HEK293T (cell line): ENCODE results near the gene CST7.
A peak's percentile ranks its signal among the peaks of the same experiment; 100 is the strongest.
"Not testable (repeated sequence)": the region's sequence is repeated elsewhere in the genome, so short reads cannot be mapped to it uniquely, and the experiment has no call there.

Experiments
- CTCF ChIA-PET: fragments of 350-600 bp; formaldehyde crosslinking; extraction: SDS; loops from one replicate; lab custom pipeline; 2021; ENCODE audit warnings: antibody characterized with exemption, inconsistent platforms; lab: Yijun Ruan, JAX
- POLR2A ChIA-PET: fragments of 350-600 bp; formaldehyde crosslinking; extraction: SDS; loops from one replicate; lab custom pipeline; 2020; ENCODE audit warnings: antibody characterized with exemption, inconsistent platforms; lab: Yijun Ruan, JAX
- DNase-seq: peaks from one replicate; pipeline ENCODE4 v3.0.0; 2012; ENCODE audit warnings: mixed read lengths; ENCODE audit errors: extremely low spot score
- ARNT ChIP-seq: fragments of 450-650 bp; IDR thresholded peaks from 2 replicates; pipeline ENCODE4 v1.6.1; 2017; ENCODE audit warnings: mild to moderate bottlenecking
- BHLHE40 ChIP-seq: fragments of 450-650 bp; IDR thresholded peaks from 2 replicates; pipeline ENCODE4 v1.6.1; 2016; ENCODE audit warnings: mild to moderate bottlenecking, moderate library complexity, borderline replicate concordance
- CTBP1 ChIP-seq: fragments of 450-650 bp; IDR thresholded peaks from 2 replicates; pipeline ENCODE4 v1.6.1; 2016; ENCODE audit warnings: borderline replicate concordance
- ELF4 ChIP-seq: fragments of 450-650 bp; IDR thresholded peaks from 2 replicates; pipeline ENCODE4 v1.6.1; 2017; ENCODE audit warnings: antibody characterized with exemption
- FOXA1 ChIP-seq: fragments of 450-650 bp; IDR thresholded peaks from 2 replicates; pipeline ENCODE4 v1.6.1; 2016; ENCODE audit warnings: mild to moderate bottlenecking
- FOXK2 ChIP-seq: fragments of 450-650 bp; IDR thresholded peaks from 2 replicates; pipeline ENCODE4 v1.6.1; 2016; ENCODE audit warnings: mild to moderate bottlenecking
- FOXM1 ChIP-seq: fragments of 450-650 bp; IDR thresholded peaks from 2 replicates; pipeline ENCODE4 v1.6.1; 2017; ENCODE audit warnings: mild to moderate bottlenecking, borderline replicate concordance
- HDGF ChIP-seq: fragments of 450-650 bp; IDR thresholded peaks from 2 replicates; pipeline ENCODE4 v1.6.1; 2017; ENCODE audit warnings: antibody characterized with exemption, borderline replicate concordance
- LEF1 ChIP-seq: fragments of 450-650 bp; IDR thresholded peaks from 2 replicates; pipeline ENCODE4 v1.6.1; 2017; ENCODE audit warnings: mild to moderate bottlenecking, borderline replicate concordance
- SP1 ChIP-seq: fragments of 450-650 bp; IDR thresholded peaks from 2 replicates; pipeline ENCODE4 v1.6.1; 2017
- SUZ12 ChIP-seq: fragments of 450-650 bp; IDR thresholded peaks from 2 replicates; pipeline ENCODE4 v1.6.1; 2016; ENCODE audit warnings: mild to moderate bottlenecking
- TARDBP ChIP-seq: fragments of 450-650 bp; IDR thresholded peaks from 2 replicates; pipeline ENCODE4 v1.6.1; 2016
- TF ChIP-seq, protein P1 (sequence below): fragments of 450-650 bp; IDR thresholded peaks from 2 replicates; pipeline ENCODE4 v1.6.1; 2016

CST7 gene

DNA sequence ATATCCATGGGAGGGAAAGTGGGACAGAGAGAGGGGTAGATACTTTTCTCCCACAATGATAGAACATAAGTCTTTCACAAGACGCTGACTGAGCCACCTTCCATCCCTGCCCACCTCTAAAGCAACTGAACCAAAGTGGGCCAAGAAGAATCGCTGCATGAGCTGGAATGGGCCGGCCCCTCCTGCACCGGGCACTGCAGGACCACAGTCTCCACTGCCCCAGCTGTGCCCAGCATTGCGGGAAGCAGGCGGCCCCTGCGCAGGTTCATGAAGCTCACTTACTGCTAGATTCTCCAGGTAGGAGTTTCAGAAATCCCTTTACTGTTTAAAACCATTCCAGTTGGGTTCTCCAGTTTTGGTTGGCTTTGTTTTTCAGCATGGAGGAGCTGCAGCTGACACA is 32.0 kb upstream of the CST7 start:
- CTCF ChIA-PET: interaction anchor here (0.6 to 1.7 kb wide), 2 partner anchors 979 to 1013 kb away, joined by 3 to 5 read pairs; no protein-coding TSS in a partner anchor

DNA sequence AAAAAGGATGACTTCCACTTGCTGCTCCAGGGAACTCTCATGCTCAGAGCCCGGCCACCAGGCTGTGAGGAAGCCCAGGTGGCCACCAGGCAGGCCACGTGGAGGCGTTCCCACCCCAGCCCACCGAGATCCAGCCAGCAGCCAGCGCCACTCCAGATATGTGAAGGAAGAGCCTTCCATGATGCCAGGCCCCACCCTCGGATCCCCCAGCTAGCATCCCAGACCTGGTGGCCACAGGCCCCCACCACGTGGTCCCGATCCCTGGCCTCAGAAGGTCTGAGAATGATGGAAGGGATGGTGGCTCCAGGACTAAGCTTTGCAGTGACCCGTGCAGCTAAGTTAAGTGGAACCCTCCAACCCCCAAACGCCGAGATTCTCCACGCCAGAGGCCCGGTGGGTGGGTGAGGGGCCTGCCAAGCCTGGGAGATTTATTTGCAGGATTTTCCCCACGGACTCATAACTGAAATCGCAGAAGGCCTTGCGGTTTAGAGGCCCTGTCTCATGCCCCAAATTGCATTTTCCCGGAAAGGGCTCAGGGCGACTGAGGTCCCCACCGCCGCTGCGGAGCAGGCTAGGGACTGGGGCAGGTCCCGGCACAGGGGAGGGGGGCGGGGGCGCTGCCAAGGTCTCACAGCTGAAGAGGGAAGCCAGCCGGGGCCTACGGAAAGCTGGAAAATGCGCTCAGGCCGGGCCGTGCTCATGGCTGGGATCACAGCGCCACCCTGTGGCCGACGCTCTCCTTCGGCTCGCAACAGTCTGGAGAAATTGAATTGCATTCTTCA is 31.1 kb upstream of the CST7 start:
- TF ChIP-seq SP1 (no peak), ARNT (no peak), FOXM1 (no peak), FOXA1 (no peak), SUZ12 (no peak), LEF1 (no peak)
- TF ChIP-seq, protein P1, sequence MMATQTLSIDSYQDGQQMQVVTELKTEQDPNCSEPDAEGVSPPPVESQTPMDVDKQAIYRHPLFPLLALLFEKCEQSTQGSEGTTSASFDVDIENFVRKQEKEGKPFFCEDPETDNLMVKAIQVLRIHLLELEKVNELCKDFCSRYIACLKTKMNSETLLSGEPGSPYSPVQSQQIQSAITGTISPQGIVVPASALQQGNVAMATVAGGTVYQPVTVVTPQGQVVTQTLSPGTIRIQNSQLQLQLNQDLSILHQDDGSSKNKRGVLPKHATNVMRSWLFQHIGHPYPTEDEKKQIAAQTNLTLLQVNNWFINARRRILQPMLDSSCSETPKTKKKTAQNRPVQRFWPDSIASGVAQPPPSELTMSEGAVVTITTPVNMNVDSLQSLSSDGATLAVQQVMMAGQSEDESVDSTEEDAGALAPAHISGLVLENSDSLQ: no peak
- ChIA-PET CTCF (interaction anchor here (0.7 to 1.7 kb wide), 6 partner anchors 12 to 980 kb away, joined by 3 to 7 read pairs (median 4); no protein-coding TSS in a partner anchor), POLR2A (no interaction called here)
- peak; percentile 80 for DNase-seq

More for the DNA sequence above, 32.0 kb upstream of the CST7 start:
- no peak for DNase-seq
- POLR2A ChIA-PET: no interaction called here
- TF ChIP-seq, protein P1: no peak
- TF ChIP-seq FOXM1 (no peak), FOXA1 (no peak), ELF4 (no peak), TARDBP (no peak), SUZ12 (no peak), HDGF (no peak), LEF1 (no peak), CTBP1 (no peak), FOXK2 (no peak), BHLHE40 (no peak)

DNA sequence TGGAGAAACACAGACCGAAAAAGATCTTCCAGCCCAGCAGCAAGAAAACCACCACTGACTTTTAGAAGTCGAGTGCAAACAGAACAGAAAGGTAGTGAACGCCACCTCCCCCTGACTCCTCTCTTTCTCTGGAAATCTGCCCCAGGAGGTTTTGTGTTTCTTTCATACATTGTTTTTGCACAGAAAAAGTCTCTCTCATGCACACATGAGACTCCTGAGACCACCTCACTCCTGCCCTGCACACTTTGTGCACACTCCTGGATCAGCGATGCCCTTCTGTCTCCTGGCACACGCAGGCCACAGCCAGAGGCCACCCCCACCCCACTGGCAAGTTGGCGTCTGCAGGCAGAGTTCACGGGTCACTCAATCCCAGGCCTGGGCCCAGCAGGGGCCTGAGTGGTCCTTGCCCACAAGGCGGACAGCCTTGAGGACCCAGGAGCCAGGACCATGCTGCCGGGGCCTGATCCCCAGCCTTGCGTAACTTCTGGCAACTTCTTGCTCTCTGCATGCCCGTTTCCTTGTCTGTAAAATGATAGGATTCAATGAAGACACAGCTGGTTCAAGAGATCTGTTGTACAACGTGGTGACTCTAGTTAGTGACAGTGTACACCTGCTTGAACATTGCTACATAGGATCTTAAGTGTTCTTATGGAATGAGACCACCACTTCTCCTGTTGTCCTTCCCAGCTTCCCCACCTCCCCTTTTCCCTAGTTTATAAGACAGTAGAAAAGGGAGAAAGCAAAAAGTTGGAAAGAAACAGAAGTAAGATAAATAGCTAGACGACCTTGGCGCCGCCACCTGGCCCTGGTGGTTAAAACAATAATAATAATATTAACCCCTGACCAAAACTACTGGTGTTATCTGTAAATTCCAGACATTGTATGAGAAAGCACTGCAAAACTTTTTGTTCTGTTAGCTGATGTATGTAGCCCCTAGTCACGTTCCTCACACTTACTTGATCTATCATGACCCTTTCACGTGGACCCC is 30.2 kb upstream of the CST7 start:
- ChIA-PET POLR2A (no interaction called here), CTCF (interaction anchor here (0.7 to 1.7 kb wide), 3 partner anchors 11 to 981 kb away, joined by 3 to 7 read pairs (median 5); no protein-coding TSS in a partner anchor)
- DNase-seq: no peak
- TF ChIP-seq BHLHE40: no peak

DNA sequence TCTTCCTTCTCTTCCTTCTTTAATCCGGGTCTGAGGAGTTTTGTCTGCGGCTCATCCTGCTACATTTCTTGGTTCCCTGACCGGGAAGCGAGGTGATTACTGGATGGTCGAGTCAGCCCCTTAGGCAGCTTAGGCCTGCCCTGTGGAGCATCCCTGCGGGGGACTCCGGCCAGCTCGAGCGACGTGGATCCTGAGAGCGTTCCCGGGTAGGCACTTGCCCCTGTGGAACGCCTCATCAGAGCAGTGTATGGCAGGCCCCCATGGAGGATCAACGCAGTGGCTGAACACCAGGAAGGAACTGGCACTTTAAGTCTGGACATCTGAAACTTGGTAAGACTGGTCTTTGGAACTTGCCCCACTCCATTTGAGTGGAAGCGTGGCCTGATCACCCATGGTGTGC is 29.4 kb upstream of the CST7 start:
- DNase-seq, POLR2A ChIA-PET, CTCF ChIA-PET: not testable (repeated sequence)

DNA sequence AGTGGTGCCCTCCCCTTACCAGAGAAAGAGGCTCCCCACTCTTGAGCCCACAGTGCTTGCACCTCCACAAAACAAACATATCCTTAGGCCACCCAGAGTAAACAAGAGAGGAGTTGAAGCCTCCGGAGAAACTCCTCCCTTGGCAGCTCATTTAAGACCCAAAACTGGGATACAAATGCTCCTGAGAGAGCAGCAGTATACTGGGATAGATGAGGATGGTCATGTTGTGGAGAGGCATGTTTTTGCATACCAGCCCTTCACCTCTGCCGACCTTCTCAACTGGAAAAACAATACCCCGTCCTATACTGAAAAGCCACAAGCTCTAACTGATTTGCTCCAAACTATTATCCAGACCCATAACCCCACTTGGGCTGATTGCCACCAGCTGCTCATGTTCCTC is 28.4 kb upstream of the CST7 start:
- POLR2A ChIA-PET, DNase-seq: not testable (repeated sequence)
- CTCF ChIA-PET: interaction anchor here (1.0 kb wide), 1 partner anchor 10 kb away, joined by 3 read pairs; no protein-coding TSS in a partner anchor

DNA sequence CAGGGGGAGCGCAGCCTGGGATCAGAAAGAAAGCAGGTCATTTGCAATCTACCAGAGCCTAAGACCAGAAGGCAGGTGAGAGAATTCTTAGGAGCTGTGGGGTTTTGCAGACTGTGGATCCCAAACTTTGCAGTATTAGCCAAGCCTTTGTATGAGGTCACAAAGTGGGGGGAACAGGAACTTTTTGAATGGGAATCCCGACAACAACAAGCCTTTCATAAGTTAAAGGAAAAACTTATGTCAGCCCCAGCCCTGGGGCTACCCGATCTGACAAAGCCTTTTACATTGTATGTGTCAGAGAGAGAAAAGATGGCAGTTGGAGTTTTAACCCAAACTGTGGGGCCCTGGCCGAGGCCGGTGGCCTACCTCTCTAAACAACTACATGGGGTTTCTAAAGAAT is 19.8 kb upstream of the CST7 start:
- CTCF ChIA-PET: interaction anchor here (0.6 to 1.7 kb wide), 2 partner anchors 11 to 144 kb away, joined by 3 to 7 read pairs; no protein-coding TSS in a partner anchor
- DNase-seq, POLR2A ChIA-PET: not testable (repeated sequence)

DNA sequence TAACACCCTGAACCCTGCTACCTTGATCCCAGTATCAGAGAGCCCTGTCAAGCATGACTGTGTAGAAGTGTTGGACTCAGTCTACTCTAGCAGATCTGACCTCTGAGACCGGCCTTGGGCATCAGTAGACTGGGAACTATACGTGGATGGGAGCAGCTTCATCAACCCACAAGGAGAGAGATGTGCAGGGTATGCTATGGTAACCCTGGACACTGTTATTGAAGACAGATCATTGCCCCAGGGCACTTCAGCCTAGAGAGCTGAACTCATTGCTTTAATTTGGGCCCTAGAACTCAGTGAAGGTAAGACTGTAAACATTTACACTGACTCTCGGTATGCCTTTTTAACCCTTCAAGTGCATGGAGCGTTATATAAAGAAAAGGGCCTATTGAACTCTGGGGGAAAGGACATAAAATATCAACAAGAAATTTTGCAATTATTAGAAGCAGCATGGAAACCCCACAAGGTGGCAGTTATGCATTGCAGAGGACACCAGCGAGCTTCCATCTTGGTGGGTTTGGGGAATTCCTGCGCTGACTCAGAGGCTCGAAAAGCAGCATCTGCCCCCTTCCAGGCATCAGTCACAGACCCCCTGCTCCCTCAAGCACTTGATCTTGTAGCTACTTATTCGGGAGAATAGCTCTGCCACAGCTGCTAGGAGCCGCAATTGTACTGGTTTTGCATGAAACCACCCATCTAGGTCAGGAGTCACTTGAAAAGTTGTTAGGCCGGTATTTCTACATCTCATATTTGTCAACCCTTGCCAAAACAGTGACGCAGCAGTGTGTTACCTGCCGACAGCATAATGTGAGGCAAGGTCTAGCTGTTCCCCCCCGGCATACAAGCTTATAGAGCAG is 19.0 kb upstream of the CST7 start:
- DNase-seq: not testable (repeated sequence)
- CTCF ChIA-PET: interaction anchor here (1.0 to 1.7 kb wide), 3 partner anchors 10 to 136 kb away, joined by 3 to 7 read pairs (median 3); no protein-coding TSS in a partner anchor
- POLR2A ChIA-PET: interaction anchor here (1.1 kb wide), 1 partner anchor 63 kb away, joined by 3 read pairs; the partner anchor contains the start of gene APMAP

DNA sequence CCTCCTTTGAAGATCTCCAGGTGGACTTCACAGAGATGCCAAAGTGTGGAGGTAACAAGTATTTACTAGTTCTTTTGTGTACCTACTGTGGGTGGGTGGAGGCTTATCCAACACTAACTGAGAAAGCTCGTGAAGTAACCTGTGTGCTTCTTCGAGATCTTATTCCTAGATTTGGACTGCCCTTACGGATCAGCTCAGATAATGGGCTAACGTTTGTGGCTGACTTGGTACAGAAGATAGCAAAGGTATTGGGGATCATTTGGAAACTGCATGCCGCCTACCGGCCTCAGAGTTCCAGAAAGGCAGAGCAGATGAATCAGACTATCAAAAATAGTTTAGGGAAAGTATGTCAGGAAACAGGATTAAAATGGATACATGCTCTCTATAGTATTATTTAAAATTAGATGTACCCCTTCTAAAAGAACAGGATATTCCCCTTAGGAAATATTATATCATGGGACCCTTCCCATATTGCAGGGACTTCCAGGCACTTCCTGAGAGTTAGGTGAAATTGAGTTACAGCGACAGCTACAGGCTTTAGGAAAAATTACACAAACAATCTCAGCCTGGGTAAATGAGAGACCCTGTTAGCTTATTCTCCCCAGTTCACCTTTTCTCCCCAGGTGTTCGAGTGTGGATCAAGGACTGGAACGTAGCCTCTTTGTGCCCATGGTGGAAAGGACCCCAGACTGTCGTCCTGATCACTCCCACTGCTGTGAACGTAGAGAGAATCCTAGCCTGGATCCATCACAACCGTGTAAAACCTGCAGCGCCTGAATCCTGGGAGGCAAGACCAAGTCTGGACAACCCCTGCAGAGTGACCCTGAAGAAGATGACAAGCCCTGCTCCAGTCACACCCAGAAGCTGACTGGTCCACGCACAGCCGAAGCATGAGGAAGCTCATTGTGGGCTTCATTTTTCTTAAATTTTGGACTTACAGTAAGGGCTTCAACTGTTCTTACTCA is 18.1 kb upstream of the CST7 start:
- CTCF ChIA-PET: interaction anchor here (0.6 to 1.7 kb wide), 4 partner anchors 11 to 1489 kb away, joined by 3 to 7 read pairs (median 3); no protein-coding TSS in a partner anchor
- POLR2A ChIA-PET: interaction anchor here (1.1 kb wide), 1 partner anchor 62 kb away, joined by 3 read pairs; the partner anchor contains the start of gene APMAP
- DNase-seq: not testable (repeated sequence)

DNA sequence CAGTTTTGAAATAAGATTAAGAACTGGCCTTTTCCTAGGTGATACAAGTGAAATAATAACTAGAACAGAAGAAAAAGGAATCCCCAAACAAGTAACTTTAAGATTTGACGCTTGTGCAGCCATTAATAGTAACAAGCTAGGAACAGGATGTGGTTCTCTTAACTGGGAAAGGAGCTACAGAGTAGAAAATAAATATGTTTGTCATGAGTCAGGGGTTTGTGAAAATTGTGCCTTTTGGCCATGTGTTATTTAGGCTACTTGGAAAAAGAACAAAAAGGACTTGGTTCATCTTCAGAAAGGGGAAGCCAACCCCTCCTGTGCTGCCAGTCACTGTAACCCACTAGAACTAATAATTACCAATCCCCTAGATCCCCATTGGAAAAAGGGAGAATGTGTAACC is 17.2 kb upstream of the CST7 start:
- POLR2A ChIA-PET, DNase-seq, CTCF ChIA-PET: not testable (repeated sequence)
